HG02678 (cell line): ENCODE results near the gene SLC7A4.
"Not testable (repeated sequence)": the region's sequence is repeated elsewhere in the genome, so short reads cannot be mapped to it uniquely, and the experiment has no call there.

ENCODE experiments used
- ATAC-seq: cut with Tn5 transposase; IDR thresholded peaks from one replicate; pipeline ENCODE4 v1.9.1; 2021; ENCODE audit warnings: mild to moderate bottlenecking, moderate library complexity; ENCODE audit not compliant: unreplicated experiment

SLC7A4 gene

GRCh38 chr22:21064917-21065864 is 32.8 kb upstream of the SLC7A4 start:
- no peak for ATAC-seq

GRCh38 chr22:21064425-21064824 is 32.1 kb upstream of the SLC7A4 start:
- not testable (repeated sequence) for ATAC-seq

GRCh38 chr22:21061660-21062321 is 29.4 kb upstream of the SLC7A4 start:
- not testable (repeated sequence) for ATAC-seq

GRCh38 chr22:21060363-21060762 is 28.0 kb upstream of the SLC7A4 start:
- not testable (repeated sequence) for ATAC-seq

GRCh38 chr22:21055880-21056319 is 23.5 kb upstream of the SLC7A4 start:
- no peak for ATAC-seq

- no peak for ATAC-seq
Observed at GRCh38 chr22:21055564-21055834, 23.1 kb upstream of the SLC7A4 start.

- no peak for ATAC-seq
Observed at GRCh38 chr22:21054714-21055563, 22.6 kb upstream of the SLC7A4 start.

- ATAC-seq = no peak
Observed at GRCh38 chr22:21054046-21054713, 21.8 kb upstream of the SLC7A4 start.

- ATAC-seq = no peak
Observed at GRCh38 chr22:21052715-21053459, 20.5 kb upstream of the SLC7A4 start.

- no peak for ATAC-seq
Observed at GRCh38 chr22:21051831-21052400, 19.6 kb upstream of the SLC7A4 start.

GRCh38 chr22:21051145-21051830 is 18.9 kb upstream of the SLC7A4 start:
- no peak for ATAC-seq

- ATAC-seq = not testable (repeated sequence)
Observed at GRCh38 chr22:21048965-21049364, 16.6 kb upstream of the SLC7A4 start.

- not testable (repeated sequence) for ATAC-seq
Observed at GRCh38 chr22:21048448-21048847, 16.1 kb upstream of the SLC7A4 start.

- no peak for ATAC-seq
Observed at GRCh38 chr22:21047730-21048129, 15.4 kb upstream of the SLC7A4 start.

GRCh38 chr22:21047035-21047661 is 14.8 kb upstream of the SLC7A4 start:
- no peak for ATAC-seq

- ATAC-seq = peak; percentile 84
Observed at GRCh38 chr22:21045585-21046294, 13.4 kb upstream of the SLC7A4 start, which contains the start of gene LRRC74B. LRRC74B (plus strand) TSS chr22:21045946; CDS start chr22:21045987, 41 bp downstream.

GRCh38 chr22:21044931-21045584 is 12.7 kb upstream of the SLC7A4 start:
- ATAC-seq = no peak
